NB4 (cell line): Measurements from ENCODE around the gene ADGRB3.
"Not testable (repeated sequence)": the region's sequence is repeated elsewhere in the genome, so short reads cannot be mapped to it uniquely, and the experiment has no call there.

ENCODE experiments used
- DNase-seq: peaks from one replicate; pipeline ENCODE4 v3.0.0; 2010; ENCODE audit warnings: low read depth
- H3K4me3 ChIP-seq: one replicate; pipeline ENCODE4 v1.5.1; 2011; ENCODE audit warnings: mild to moderate bottlenecking, low read depth, low read length, moderate library complexity
- CTCF ChIP-seq: IDR thresholded peaks from one replicate; pipeline ENCODE4 v1.5.1; 2012; ENCODE audit warnings: low read depth, low read length
- MAX ChIP-seq: IDR thresholded peaks from 2 replicates; pipeline ENCODE4 v1.6.1; 2011; ENCODE audit warnings: low read depth, low read length
- MYC ChIP-seq: IDR thresholded peaks from 2 replicates; pipeline ENCODE4 v1.6.1; 2011; ENCODE audit warnings: low read depth, low read length
- POLR2A ChIP-seq: IDR thresholded peaks from 2 replicates; pipeline ENCODE4 v1.6.1; 2011; ENCODE audit warnings: mild to moderate bottlenecking; ENCODE audit not compliant: insufficient read length; ENCODE audit errors: extremely low read depth

ADGRB3 gene

GRCh38 chr6:69284176-69284730 lies 649.2 kb downstream of the ADGRB3 start:
- TF ChIP-seq CTCF: no peak
- no peak for TF ChIP-seq MAX
- TF ChIP-seq MYC: no peak
- no peak for TF ChIP-seq POLR2A
- H3K4me3 ChIP-seq: no peak overlapping the region
- DNase-seq: no peak

- no peak for DNase-seq
- H3K4me3 ChIP-seq: no peak overlapping the region
- TF ChIP-seq POLR2A (no peak), MYC (no peak), CTCF (no peak), MAX (no peak)
These were observed 650.0 kb downstream of the ADGRB3 start for GRCh38 chr6:69285054-69285453.

GRCh38 chr6:69286331-69286730 lies 651.2 kb downstream of the ADGRB3 start:
- TF ChIP-seq MYC (no peak), POLR2A (no peak), CTCF (no peak), MAX (no peak)

GRCh38 chr6:69288198-69288597 lies 653.1 kb downstream of the ADGRB3 start:
- H3K4me3 ChIP-seq, DNase-seq: not testable (repeated sequence)

More at GRCh38 chr6:69286331-69286730, 651.2 kb downstream of the ADGRB3 start:
- H3K4me3 ChIP-seq: no peak overlapping the region
- no peak for DNase-seq

DNA sequence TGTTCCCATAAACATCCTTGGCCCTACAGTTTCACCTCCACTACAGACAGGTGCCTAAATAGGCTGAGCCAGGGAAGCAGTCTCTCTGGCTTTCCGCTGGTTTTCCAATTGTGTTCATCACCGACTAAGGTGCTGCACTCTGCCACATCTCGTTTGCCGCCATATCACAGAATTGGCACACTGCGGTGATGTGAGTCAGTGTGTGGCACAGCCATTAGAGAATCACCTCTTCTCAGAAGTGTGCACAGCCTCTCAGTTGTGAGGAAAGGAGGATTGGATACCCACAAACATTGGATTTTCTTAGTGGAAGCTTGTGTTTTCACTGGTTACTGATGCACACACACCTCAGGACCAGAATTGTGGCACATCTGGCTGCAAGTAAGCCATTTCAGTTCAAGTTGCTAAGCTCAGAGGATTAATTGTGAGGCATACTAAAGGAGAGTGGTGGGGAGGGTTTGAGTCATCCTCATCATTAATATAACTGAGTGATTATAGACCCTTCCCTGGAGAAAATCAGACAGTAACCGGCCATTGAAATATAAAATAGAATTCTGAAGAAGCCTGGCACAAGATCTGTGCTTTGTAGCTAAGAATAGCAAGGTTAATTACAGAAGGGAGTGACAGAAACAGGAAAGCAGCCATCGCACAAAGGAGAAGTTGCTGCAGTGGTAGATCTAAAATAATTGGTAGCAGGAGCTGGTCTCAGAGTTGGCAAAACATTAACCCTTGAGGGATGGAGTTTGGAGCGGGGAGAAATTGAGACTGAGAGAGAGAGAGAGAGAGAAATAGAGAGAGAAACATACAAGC lies 654.8 kb downstream of the ADGRB3 start:
- no peak overlapping the region for H3K4me3 ChIP-seq
- TF ChIP-seq MAX: no peak
- no peak for TF ChIP-seq POLR2A
- no peak for TF ChIP-seq MYC
- no peak for TF ChIP-seq CTCF
- DNase-seq: no peak

GRCh38 chr6:69293471-69293870 lies 658.4 kb downstream of the ADGRB3 start:
- no peak overlapping the region for H3K4me3 ChIP-seq
- no peak for TF ChIP-seq CTCF
- no peak for TF ChIP-seq MAX
- TF ChIP-seq MYC: no peak
- no peak for TF ChIP-seq POLR2A
- DNase-seq: no peak
